Tibial nerve (tissue), 4 donors: ENCODE data around the gene TXLNB.

Experiments
- EP300 ChIP-seq, 2 donors: sonication (generic); formaldehyde crosslinking; IDR thresholded peaks; one replicate each; pipeline ENCODE4 v1.6.1; 2017; ENCODE audit warnings: antibody characterized with exemption in 2 of 2, mild to moderate bottlenecking in 1 of 2
- POLR2A ChIP-seq, 2 donors: fragments of 450-650 bp; IDR thresholded peaks; one replicate each; pipeline ENCODE4 v1.6.1; 2017; ENCODE audit warnings: antibody characterized with exemption in 2 of 2, mild to moderate bottlenecking in 2 of 2, moderate library complexity in 2 of 2
- TF ChIP-seq, protein P1 (sequence below), 5 experiments: fragments of 200-600 bp in 3 of 5; fragments of 450-650 bp in 2 of 5; sonication (generic) in 3 of 5; IDR thresholded peaks; one replicate each; pipeline ENCODE4 v1.5.1; 2016 to 2019; ENCODE audit warnings: antibody characterized with exemption in 5 of 5, mild to moderate bottlenecking in 3 of 5, moderate library complexity in 2 of 5

DNA sequence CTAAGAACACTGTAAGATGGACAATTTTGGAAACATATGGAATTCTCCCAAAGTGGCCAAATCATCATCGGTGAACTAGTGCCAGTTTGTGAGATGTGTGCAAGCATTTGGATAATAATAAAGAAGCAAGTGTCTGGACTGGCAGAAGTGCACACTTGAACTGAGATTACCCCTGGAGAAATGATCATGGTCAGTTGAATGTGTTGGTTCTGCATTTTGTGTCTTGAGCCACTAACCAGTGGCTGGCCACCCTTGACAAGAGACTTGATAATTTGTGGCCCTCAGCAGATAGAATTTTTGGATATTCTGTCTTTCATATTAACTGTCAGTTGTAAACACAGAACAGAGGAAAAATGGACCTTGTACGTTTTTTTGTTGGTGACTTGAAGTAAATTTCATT lies 45.2 kb upstream of the TXLNB start:
- TF ChIP-seq EP300 (IDR thresholded peaks at IDR 0.05) (no peak), POLR2A (IDR thresholded peaks at IDR 0.05) (no peak)
- TF ChIP-seq, protein P1, sequence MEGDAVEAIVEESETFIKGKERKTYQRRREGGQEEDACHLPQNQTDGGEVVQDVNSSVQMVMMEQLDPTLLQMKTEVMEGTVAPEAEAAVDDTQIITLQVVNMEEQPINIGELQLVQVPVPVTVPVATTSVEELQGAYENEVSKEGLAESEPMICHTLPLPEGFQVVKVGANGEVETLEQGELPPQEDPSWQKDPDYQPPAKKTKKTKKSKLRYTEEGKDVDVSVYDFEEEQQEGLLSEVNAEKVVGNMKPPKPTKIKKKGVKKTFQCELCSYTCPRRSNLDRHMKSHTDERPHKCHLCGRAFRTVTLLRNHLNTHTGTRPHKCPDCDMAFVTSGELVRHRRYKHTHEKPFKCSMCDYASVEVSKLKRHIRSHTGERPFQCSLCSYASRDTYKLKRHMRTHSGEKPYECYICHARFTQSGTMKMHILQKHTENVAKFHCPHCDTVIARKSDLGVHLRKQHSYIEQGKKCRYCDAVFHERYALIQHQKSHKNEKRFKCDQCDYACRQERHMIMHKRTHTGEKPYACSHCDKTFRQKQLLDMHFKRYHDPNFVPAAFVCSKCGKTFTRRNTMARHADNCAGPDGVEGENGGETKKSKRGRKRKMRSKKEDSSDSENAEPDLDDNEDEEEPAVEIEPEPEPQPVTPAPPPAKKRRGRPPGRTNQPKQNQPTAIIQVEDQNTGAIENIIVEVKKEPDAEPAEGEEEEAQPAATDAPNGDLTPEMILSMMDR (IDR thresholded peaks at IDR 0.05), result no peak
